ENCODE results near the gene UHMK1.

GRCh38 chr1:162527314-162527713 lies 29.7 kb downstream of the UHMK1 start:
- no peak for TF ChIP-seq BHLHE40 (IDR thresholded peaks at IDR 0.05; ENCODE audit: borderline replicate concordance)
- no peak for TF ChIP-seq FOXA1 (IDR thresholded peaks at IDR 0.05)
- TF ChIP-seq LEF1 (IDR thresholded peaks at IDR 0.05; ENCODE audit: borderline replicate concordance), result no peak
- no peak for TF ChIP-seq SP1 (IDR thresholded peaks at IDR 0.05)
- no peak for TF ChIP-seq FOXK2 (IDR thresholded peaks at IDR 0.05)
- no peak for TF ChIP-seq ARNT (IDR thresholded peaks at IDR 0.05)
- no peak for TF ChIP-seq TARDBP (IDR thresholded peaks at IDR 0.05)
- TF ChIP-seq, protein P1, sequence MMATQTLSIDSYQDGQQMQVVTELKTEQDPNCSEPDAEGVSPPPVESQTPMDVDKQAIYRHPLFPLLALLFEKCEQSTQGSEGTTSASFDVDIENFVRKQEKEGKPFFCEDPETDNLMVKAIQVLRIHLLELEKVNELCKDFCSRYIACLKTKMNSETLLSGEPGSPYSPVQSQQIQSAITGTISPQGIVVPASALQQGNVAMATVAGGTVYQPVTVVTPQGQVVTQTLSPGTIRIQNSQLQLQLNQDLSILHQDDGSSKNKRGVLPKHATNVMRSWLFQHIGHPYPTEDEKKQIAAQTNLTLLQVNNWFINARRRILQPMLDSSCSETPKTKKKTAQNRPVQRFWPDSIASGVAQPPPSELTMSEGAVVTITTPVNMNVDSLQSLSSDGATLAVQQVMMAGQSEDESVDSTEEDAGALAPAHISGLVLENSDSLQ (IDR thresholded peaks at IDR 0.05), result no peak
- no peak for TF ChIP-seq ELF4 (IDR thresholded peaks at IDR 0.05)
- no peak for TF ChIP-seq SUZ12 (IDR thresholded peaks at IDR 0.05)
- no peak for TF ChIP-seq FOXM1 (IDR thresholded peaks at IDR 0.05; ENCODE audit: borderline replicate concordance)

Data from HEK293T (cell line).